H9 (cell line): ENCODE results near the gene B3GNT3. TPM values are rescaled to one million over a fixed set of nuclear protein-coding genes. Genes with fewer than 3 reads are reported as not detected.
A peak's percentile ranks its signal among the peaks of the same experiment; 100 is the strongest.

Source experiments
- DNase-seq: peaks from one replicate; pipeline ENCODE4 v3.0.0-alpha.2; 2017
- H2AFZ ChIP-seq: one replicate; pipeline ENCODE4 v1.6.1; 2013; ENCODE audit warnings: mild to moderate bottlenecking, low read length, control low read depth, moderate library complexity
- H2AK5ac ChIP-seq: 2 replicates; pipeline ENCODE4 v1.6.1; 2013; ENCODE audit warnings: low read length, control low read depth, mixed read lengths; ENCODE audit not compliant: insufficient read length
- H2BK120ac ChIP-seq: one replicate; pipeline ENCODE4 v1.6.1; 2013; ENCODE audit warnings: low read depth, mild to moderate bottlenecking, low read length, control low read depth, inconsistent platforms; ENCODE audit not compliant: poor library complexity, severe bottlenecking
- H2BK12ac ChIP-seq: 2 replicates; pipeline ENCODE4 v1.6.1; 2013; ENCODE audit warnings: low read length, control low read depth, mixed read lengths, low read depth; ENCODE audit not compliant: insufficient read length
- H2BK15ac ChIP-seq: 2 replicates; pipeline ENCODE4 v1.6.1; 2013; ENCODE audit warnings: low read depth, low read length, control low read depth
- H2BK20ac ChIP-seq: one replicate; pipeline ENCODE4 v1.6.1; 2013; ENCODE audit warnings: low read depth, mild to moderate bottlenecking, low read length, control low read depth, inconsistent platforms; ENCODE audit not compliant: poor library complexity, severe bottlenecking
- H2BK5ac ChIP-seq: 2 replicates; pipeline ENCODE4 v1.6.1; 2013; ENCODE audit warnings: low read length, control low read depth, mixed read lengths; ENCODE audit not compliant: insufficient read length
- H3K14ac ChIP-seq: 2 replicates; pipeline ENCODE4 v1.6.1; 2013; ENCODE audit warnings: low read length, control low read depth; ENCODE audit not compliant: insufficient read depth
- H3K18ac ChIP-seq: 2 replicates; pipeline ENCODE4 v1.6.1; 2013; ENCODE audit warnings: low read depth, mild to moderate bottlenecking, mixed read lengths, low read length, control low read depth; ENCODE audit not compliant: insufficient read length
- H3K23ac ChIP-seq: 2 replicates; pipeline ENCODE4 v1.6.1; 2013; ENCODE audit warnings: low read length, control low read depth, mixed read lengths, low read depth; ENCODE audit not compliant: insufficient read length
- H3K23me2 ChIP-seq: 2 replicates; pipeline ENCODE4 v1.6.1; 2013; ENCODE audit warnings: low read depth, mild to moderate bottlenecking, mixed read lengths, low read length, control low read depth; ENCODE audit not compliant: insufficient read length, poor library complexity, severe bottlenecking
- H3K27ac ChIP-seq: 2 replicates; pipeline ENCODE4 v1.5.1; 2013; ENCODE audit warnings: low read length, control low read depth, mixed read lengths, low read depth; ENCODE audit not compliant: insufficient read length
- H3K27me3 ChIP-seq: 2 replicates; pipeline ENCODE4 v1.6.1; 2013; ENCODE audit warnings: low read length, control low read depth, inconsistent platforms; ENCODE audit not compliant: insufficient read depth
- H3K4ac ChIP-seq: 2 replicates; pipeline ENCODE4 v1.6.1; 2013; ENCODE audit warnings: low read depth, mild to moderate bottlenecking, control low read depth, inconsistent platforms, low read length, moderate library complexity
- H3K4me1 ChIP-seq: 2 replicates; pipeline ENCODE4 v1.6.1; 2013; ENCODE audit warnings: low read length, control low read depth, inconsistent platforms; ENCODE audit not compliant: insufficient read depth
- H3K4me2 ChIP-seq: 2 replicates; pipeline ENCODE4 v1.6.1; 2013; ENCODE audit warnings: low read length, control low read depth, mixed read lengths; ENCODE audit not compliant: insufficient read length, insufficient read depth
- H3K56ac ChIP-seq: 2 replicates; pipeline ENCODE4 v1.6.1; 2013; ENCODE audit warnings: low read depth, mild to moderate bottlenecking, mixed read lengths, low read length, control low read depth; ENCODE audit not compliant: insufficient read length
- H3K79me1 ChIP-seq: 2 replicates; pipeline ENCODE4 v1.6.1; 2013; ENCODE audit warnings: low read depth, mild to moderate bottlenecking, moderate library complexity, low read length, control low read depth, inconsistent platforms; ENCODE audit not compliant: insufficient read depth, poor library complexity, severe bottlenecking
- H3K79me2 ChIP-seq: 2 replicates; pipeline ENCODE4 v1.6.1; 2013; ENCODE audit warnings: low read length, control low read depth, inconsistent platforms; ENCODE audit not compliant: insufficient read depth
- H3K9ac ChIP-seq: 2 replicates; pipeline ENCODE4 v1.6.1; 2013; ENCODE audit warnings: low read length, control low read depth, mixed read lengths; ENCODE audit not compliant: insufficient read length; ENCODE audit errors: extremely low read depth
- H3K9me3 ChIP-seq: one replicate; pipeline ENCODE4 v1.6.1; 2013; ENCODE audit warnings: low read depth, low read length, inconsistent platforms; ENCODE audit not compliant: control insufficient read depth
- H3T11ph ChIP-seq: one replicate; pipeline ENCODE4 v1.6.1; 2013; ENCODE audit warnings: mild to moderate bottlenecking, low read length, control low read depth, inconsistent platforms
- H4K20me1 ChIP-seq: one replicate; pipeline ENCODE4 v1.6.1; 2013; ENCODE audit not compliant: control insufficient read depth, insufficient read length, insufficient read depth
- H4K5ac ChIP-seq: 2 replicates; pipeline ENCODE4 v1.6.1; 2013; ENCODE audit warnings: low read depth, mild to moderate bottlenecking, mixed read lengths, low read length, control low read depth; ENCODE audit not compliant: insufficient read length
- H4K8ac ChIP-seq: replicated peaks from 2 replicates; pipeline ENCODE4 v1.6.1; 2013; ENCODE audit warnings: low read length, control low read depth, mixed read lengths, low read depth; ENCODE audit not compliant: insufficient read length
- H4K91ac ChIP-seq: 2 replicates; pipeline ENCODE4 v1.6.1; 2013; ENCODE audit warnings: low read depth, mild to moderate bottlenecking, moderate library complexity, mixed read lengths, low read length, control low read depth; ENCODE audit not compliant: insufficient read length
- H3K27ac Mint-ChIP-seq, 3 experiments: 2 replicates in 2 of 3; 3 replicates in 1 of 3; pipeline ENCODE4 v1.8.0; 2020 to 2021; ENCODE audit warnings: mixed read lengths in 3 of 3, mild to moderate bottlenecking in 1 of 3, moderate library complexity in 1 of 3
- H3K27me3 Mint-ChIP-seq: 2 replicates; pipeline ENCODE4 v1.8.0; 2021; ENCODE audit warnings: low read depth, mild to moderate bottlenecking, moderate library complexity, mixed read lengths
- H3K36me3 Mint-ChIP-seq, 3 experiments: 2 replicates in 2 of 3; 3 replicates in 1 of 3; pipeline ENCODE4 v1.8.0; 2020 to 2021; ENCODE audit warnings: low read depth in 3 of 3, mixed read lengths in 3 of 3; ENCODE audit not compliant: insufficient read depth in 1 of 3
- H3K4me1 Mint-ChIP-seq, 2 experiments: 2 replicates each; pipeline ENCODE4 v1.8.0; 2020; ENCODE audit warnings: mixed read lengths in 2 of 2
- H3K4me3 Mint-ChIP-seq, 2 experiments: 2 replicates in 1 of 2; 3 replicates in 1 of 2; pipeline ENCODE4 v1.8.0; 2020 to 2021; ENCODE audit warnings: mild to moderate bottlenecking in 2 of 2, mixed read lengths in 2 of 2, moderate library complexity in 1 of 2
- H3K9me3 Mint-ChIP-seq, 2 experiments: 2 replicates in 1 of 2; 3 replicates in 1 of 2; pipeline ENCODE4 v1.8.0; 2020; ENCODE audit warnings: mild to moderate bottlenecking in 2 of 2, mixed read lengths in 2 of 2, moderate library complexity in 1 of 2
- WGBS: extraction: QIAGEN DNeasy Blood & Tissue Kit; methylation state at CpG from one replicate; pipeline ENCODE4 v1.1.7; 2013; ENCODE audit warnings: missing lambda C conversion rate, low lambda C conversion rate, mixed read lengths; ENCODE audit not compliant: insufficient read length; ENCODE audit errors: extremely low coverage; 5-methylcytosine and 5-hydroxymethylcytosine counted together
- total RNA-seq: library from RNA; stranded (reverse); gene quantifications from 2 replicates; pipeline ENCODE4 v1.2.1, GENCODE V29; 2021
- TF ChIP-seq, protein P1 (sequence below): fragments of 200-600 bp; sonication (generic); conservative IDR thresholded peaks from 3 replicates; pipeline ENCODE4 v1.8.0; 2021; ENCODE audit warnings: antibody characterized with exemption, mild to moderate bottlenecking

B3GNT3 gene
- total RNA-seq, 1 experiment from 2014 or later, result 0.96 TPM

DNA sequence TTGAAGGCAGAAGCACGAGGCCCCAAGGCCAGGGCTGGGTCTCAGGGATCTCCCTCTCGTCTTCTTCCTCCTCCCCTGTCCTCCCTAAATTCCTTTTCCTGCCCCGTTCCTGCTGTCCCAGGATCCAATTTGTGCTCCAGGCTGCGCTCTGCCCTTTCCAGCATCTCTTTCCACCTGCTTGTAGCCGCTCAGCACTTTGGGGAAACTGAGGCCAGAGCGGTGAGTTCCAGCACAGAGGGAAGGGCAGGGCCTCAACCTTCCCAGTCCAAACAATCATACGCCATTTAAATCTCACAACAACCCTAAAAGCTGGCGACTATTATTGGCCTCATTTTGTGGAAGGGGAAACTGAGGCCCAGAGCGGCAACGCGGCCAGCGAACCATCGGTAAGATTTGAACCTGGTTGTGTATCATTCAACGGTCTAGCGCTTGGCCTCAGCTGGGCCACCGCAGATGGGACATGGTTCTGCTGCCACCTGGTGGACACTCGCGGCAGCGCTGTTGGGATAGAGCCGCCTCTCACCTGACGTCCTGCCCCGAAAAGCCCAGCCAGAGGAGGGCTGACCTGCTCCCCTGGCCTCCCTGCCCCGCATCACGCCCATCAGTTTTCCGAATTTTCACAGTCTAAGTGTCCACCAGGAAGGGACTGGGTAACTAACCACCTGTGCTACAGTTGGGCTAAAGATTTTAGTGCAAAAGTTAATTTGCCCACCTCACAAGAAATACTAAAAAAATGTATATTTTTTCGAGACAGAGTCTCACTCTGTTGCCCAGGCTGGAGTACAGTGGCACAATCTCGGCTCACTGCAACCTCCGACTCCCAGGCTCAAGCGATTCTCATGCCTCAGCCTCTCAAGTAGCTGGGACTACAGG lies 60.6 kb downstream of the B3GNT3 start:
- H4K91ac ChIP-seq, result no peak overlapping the region
- no peak overlapping the region for H2BK120ac ChIP-seq
- no peak overlapping the region for H3T11ph ChIP-seq
- no peak overlapping the region for H3K27ac Mint-ChIP-seq
- no peak overlapping the region for H2AK5ac ChIP-seq
- H2BK15ac ChIP-seq, result no peak overlapping the region
- peaks cover 14% of the 10 kb centered on the region for H3K27me3 Mint-ChIP-seq
- TF ChIP-seq, protein P1, sequence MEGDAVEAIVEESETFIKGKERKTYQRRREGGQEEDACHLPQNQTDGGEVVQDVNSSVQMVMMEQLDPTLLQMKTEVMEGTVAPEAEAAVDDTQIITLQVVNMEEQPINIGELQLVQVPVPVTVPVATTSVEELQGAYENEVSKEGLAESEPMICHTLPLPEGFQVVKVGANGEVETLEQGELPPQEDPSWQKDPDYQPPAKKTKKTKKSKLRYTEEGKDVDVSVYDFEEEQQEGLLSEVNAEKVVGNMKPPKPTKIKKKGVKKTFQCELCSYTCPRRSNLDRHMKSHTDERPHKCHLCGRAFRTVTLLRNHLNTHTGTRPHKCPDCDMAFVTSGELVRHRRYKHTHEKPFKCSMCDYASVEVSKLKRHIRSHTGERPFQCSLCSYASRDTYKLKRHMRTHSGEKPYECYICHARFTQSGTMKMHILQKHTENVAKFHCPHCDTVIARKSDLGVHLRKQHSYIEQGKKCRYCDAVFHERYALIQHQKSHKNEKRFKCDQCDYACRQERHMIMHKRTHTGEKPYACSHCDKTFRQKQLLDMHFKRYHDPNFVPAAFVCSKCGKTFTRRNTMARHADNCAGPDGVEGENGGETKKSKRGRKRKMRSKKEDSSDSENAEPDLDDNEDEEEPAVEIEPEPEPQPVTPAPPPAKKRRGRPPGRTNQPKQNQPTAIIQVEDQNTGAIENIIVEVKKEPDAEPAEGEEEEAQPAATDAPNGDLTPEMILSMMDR, result peak; percentile 99
- H3K9me3 Mint-ChIP-seq, result peaks cover 5% of the 10 kb centered on the region in 2 experiments; a peak in 4 of 5 replicates
- H3K23ac ChIP-seq, result no peak overlapping the region
- H3K14ac ChIP-seq, result no peak overlapping the region
- peaks cover under 1% of the 10 kb centered on the region for H3K23me2 ChIP-seq
- H3K27me3 ChIP-seq, result no peaks in the 10 kb centered on the region
- H3K27ac ChIP-seq, result no peak overlapping the region
- H3K4me1 ChIP-seq, result no peaks in the 10 kb centered on the region
- no peaks in the 10 kb centered on the region for H3K79me1 ChIP-seq
- WGBS, result no CpG with 5 or more reads among the region's 29 CpGs
- H2BK5ac ChIP-seq, result no peak overlapping the region
- no peak overlapping the region for H3K4me3 Mint-ChIP-seq
- no peak overlapping the region for H4K5ac ChIP-seq
- no peak overlapping the region for H3K18ac ChIP-seq
- H3K4ac ChIP-seq, result no peak overlapping the region
- no peak overlapping the region for H4K8ac ChIP-seq
- no peak overlapping the region for H2BK12ac ChIP-seq
- DNase-seq, result peak; percentile 88
- no peak overlapping the region for H3K9ac ChIP-seq
- peaks cover 6 to 10% of the 10 kb centered on the region in 2 experiments for H3K4me1 Mint-ChIP-seq
- H2BK20ac ChIP-seq, result no peak overlapping the region
- H3K4me2 ChIP-seq, result no peak overlapping the region
- H2AFZ ChIP-seq, result no peak overlapping the region
- H3K36me3 Mint-ChIP-seq, result peaks cover 8 to 11% (median 10%) of the 10 kb centered on the region in 3 experiments; a peak in 6 of 7 replicates
- peaks cover 6% of the 10 kb centered on the region; the same call in 1 of the 2 replicates for H3K79me2 ChIP-seq
- H3K9me3 ChIP-seq, result no peaks in the 10 kb centered on the region
- no peaks in the 10 kb centered on the region for H4K20me1 ChIP-seq
- H3K56ac ChIP-seq, result no peak overlapping the region
